Stimulated activated effector memory CD8-positive, alpha-beta T cell treated with anti-CD3 and anti-CD28 coated beads, Interleukin-12 subunit alpha, Interleukin-12 subunit beta, amount 100 ng/mL, for 72 hours (primary cell): ENCODE data around the gene FKBP11.
"Not testable (repeated sequence)": the region's sequence is repeated elsewhere in the genome, so short reads cannot be mapped to it uniquely, and the experiment has no call there.

Experiments
- ATAC-seq: fragments of 150-1000 bp; cut with Tn5 transposase; 2 replicates; pipeline ENCODE4 v1.10.0; 2021
- DNase-seq, 2 donors: peaks; one replicate each; pipeline ENCODE4 v3.0.0; 2021 to 2022; ENCODE audit warnings: low spot score in 2 of 2
- H3K27ac Mint-ChIP-seq: one replicate; pipeline ENCODE4 v1.8.0; 2022; ENCODE audit warnings: mild to moderate bottlenecking, mixed read lengths
- H3K36me3 Mint-ChIP-seq: one replicate; pipeline ENCODE4 v1.8.0; 2022; ENCODE audit warnings: mild to moderate bottlenecking, mixed read lengths
- H3K4me1 Mint-ChIP-seq: one replicate; pipeline ENCODE4 v1.8.0; 2022; ENCODE audit warnings: mixed read lengths
- H3K4me3 Mint-ChIP-seq: one replicate; pipeline ENCODE4 v1.8.0; 2022; ENCODE audit warnings: mild to moderate bottlenecking, mixed read lengths
- H3K9me3 Mint-ChIP-seq: one replicate; pipeline ENCODE4 v1.8.0; 2022; ENCODE audit warnings: mixed read lengths

Gene FKBP11

DNA sequence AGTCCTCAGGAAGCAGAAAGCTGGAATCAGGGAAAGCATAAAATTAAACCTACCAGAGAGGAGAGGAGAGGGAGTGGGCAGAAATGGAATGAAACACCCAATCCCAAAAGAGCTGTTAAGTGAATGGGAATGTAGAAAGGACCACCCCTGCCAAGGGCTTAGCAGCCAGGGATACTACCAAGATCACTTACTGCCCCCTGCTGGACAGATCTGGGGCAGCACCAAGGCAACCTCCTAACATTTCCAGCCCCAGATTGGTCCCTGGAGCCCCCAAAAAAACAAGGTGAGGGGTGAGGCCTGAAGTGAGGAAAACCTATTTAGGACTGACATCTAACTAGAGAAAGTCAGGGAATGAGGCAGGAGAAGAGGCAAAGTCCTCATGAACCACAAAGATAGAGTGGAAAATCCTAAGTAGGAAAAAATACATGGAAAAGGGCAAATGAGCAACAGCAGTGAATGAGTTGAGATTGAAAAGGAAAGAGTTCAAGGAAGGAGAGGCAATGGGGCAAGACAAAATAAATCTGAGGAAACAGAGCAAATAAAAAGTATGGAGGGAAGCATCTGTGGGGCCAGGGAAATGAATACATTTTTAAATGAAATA lies 11.2 kb upstream of the FKBP11 start:
- ATAC-seq = peak; percentile 39
- H3K27ac Mint-ChIP-seq = peak overlapping the region; percentile 65
- H3K4me1 Mint-ChIP-seq = peaks cover 52% of the 10 kb centered on the region
- peaks cover 62% of the 10 kb centered on the region for H3K36me3 Mint-ChIP-seq
- no peaks in the 10 kb centered on the region for H3K9me3 Mint-ChIP-seq
- peak; percentile 83 to 91 for DNase-seq
- no peak overlapping the region for H3K4me3 Mint-ChIP-seq

- Mint-ChIP-seq H3K27ac (peak overlapping the region; percentile 97), H3K36me3 (peaks cover 64% of the 10 kb centered on the region), H3K9me3 (no peaks in the 10 kb centered on the region), H3K4me1 (peaks cover 73% of the 10 kb centered on the region), H3K4me3 (peak overlapping the region; percentile 74)
- no peak for DNase-seq
- ATAC-seq = no peak
These were observed 9.0 kb upstream of the FKBP11 start for GRCh38 chr12:48934312-48934706.

- H3K27ac Mint-ChIP-seq = peak overlapping the region; percentile 97
- H3K36me3 Mint-ChIP-seq = peaks cover 66% of the 10 kb centered on the region
- H3K4me1 Mint-ChIP-seq = peaks cover 75% of the 10 kb centered on the region
- peak; percentile 92 for ATAC-seq
- DNase-seq = peak in 1 of 2 donors; percentile 57
- H3K9me3 Mint-ChIP-seq = no peaks in the 10 kb centered on the region
- peak overlapping the region; percentile 74 for H3K4me3 Mint-ChIP-seq
These were observed 8.5 kb upstream of the FKBP11 start for GRCh38 chr12:48933664-48934311.

DNA sequence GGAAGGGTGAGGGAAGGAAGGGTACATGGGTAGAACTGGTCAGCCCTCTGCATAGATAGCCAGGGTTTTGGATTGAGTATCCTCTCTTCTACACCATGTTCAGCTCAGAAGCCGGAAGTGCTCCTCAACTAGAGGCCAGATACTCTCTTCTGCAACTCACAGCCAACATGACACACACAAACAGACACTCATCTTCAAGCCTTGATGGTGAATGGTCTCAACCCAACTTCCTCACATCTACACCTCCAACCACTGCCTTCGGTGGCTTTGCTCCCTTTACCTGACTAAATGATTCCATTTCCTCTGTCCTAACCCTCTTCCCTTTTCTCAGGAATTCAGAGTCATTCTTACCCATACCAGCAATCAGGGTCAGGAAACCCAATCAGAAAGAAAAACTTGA lies 7.6 kb upstream of the FKBP11 start:
- H3K4me3 Mint-ChIP-seq = peak overlapping the region; percentile 74
- peak overlapping the region; percentile 97 for H3K27ac Mint-ChIP-seq
- DNase-seq = peak in 1 of 2 donors; percentile 56
- H3K9me3 Mint-ChIP-seq = no peaks in the 10 kb centered on the region
- ATAC-seq = peak; percentile 84
- H3K4me1 Mint-ChIP-seq = peaks cover 75% of the 10 kb centered on the region
- peaks cover 61% of the 10 kb centered on the region for H3K36me3 Mint-ChIP-seq

- Mint-ChIP-seq H3K27ac (peak overlapping the region; percentile 76), H3K4me1 (peaks cover 75% of the 10 kb centered on the region), H3K4me3 (no peak overlapping the region)
These were observed 5.2 kb upstream of the FKBP11 start for GRCh38 chr12:48930475-48930874.

DNA sequence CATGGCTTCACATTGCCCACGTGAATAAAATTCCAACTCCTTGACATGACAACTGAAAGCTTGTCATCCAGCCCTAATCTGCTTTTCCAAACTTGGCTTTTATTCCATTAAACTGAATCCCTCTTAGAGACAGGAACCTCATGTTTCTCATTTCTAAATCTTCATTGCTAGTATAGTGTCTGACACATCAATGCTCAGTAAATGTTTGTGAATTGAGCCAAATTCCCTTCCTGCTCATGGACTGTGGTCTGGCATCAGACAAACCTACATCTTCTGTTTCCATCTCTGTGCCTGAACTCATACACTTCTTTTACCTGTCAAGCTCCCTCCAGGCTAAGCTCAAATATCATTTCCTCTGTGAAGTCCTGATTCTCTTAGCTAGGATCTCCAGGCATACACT lies 4.3 kb upstream of the FKBP11 start:
- H3K4me3 Mint-ChIP-seq = no peak overlapping the region
- H3K36me3 Mint-ChIP-seq = peaks cover 64% of the 10 kb centered on the region
- ATAC-seq (no peak), DNase-seq (no peak)
- peaks cover 67% of the 10 kb centered on the region for H3K4me1 Mint-ChIP-seq
- H3K9me3 Mint-ChIP-seq = no peaks in the 10 kb centered on the region
- peak overlapping the region; percentile 44 for H3K27ac Mint-ChIP-seq

More at GRCh38 chr12:48930475-48930874, 5.2 kb upstream of the FKBP11 start:
- DNase-seq (no peak), ATAC-seq (no peak)
- no peaks in the 10 kb centered on the region for H3K9me3 Mint-ChIP-seq
- H3K36me3 Mint-ChIP-seq = peaks cover 63% of the 10 kb centered on the region

DNA sequence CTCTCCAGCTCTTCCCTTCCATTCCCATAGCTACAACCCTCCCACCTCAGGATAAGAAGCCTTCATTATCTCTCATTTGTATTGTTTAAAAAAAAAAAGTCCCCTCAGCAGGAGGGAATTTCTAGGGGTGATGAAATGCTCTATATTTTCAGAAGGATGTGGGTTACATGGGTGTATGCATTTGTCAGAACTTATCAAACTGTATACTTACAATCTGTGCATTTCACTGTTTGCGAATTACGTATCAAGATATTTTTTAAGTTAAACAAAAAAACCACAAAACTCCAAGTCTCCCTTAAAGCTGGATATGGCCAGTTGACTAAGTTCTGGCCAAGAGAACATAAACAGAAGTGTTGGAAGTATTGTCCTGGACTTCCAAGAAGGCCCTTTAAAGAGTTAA lies 2.0 kb upstream of the FKBP11 start:
- no peak for DNase-seq
- peaks cover 67% of the 10 kb centered on the region for H3K4me1 Mint-ChIP-seq
- peak overlapping the region; percentile 90 for H3K27ac Mint-ChIP-seq
- peak overlapping the region; percentile 43 for H3K4me3 Mint-ChIP-seq
- peaks cover 65% of the 10 kb centered on the region for H3K36me3 Mint-ChIP-seq
- no peaks in the 10 kb centered on the region for H3K9me3 Mint-ChIP-seq
- ATAC-seq = no peak

DNA sequence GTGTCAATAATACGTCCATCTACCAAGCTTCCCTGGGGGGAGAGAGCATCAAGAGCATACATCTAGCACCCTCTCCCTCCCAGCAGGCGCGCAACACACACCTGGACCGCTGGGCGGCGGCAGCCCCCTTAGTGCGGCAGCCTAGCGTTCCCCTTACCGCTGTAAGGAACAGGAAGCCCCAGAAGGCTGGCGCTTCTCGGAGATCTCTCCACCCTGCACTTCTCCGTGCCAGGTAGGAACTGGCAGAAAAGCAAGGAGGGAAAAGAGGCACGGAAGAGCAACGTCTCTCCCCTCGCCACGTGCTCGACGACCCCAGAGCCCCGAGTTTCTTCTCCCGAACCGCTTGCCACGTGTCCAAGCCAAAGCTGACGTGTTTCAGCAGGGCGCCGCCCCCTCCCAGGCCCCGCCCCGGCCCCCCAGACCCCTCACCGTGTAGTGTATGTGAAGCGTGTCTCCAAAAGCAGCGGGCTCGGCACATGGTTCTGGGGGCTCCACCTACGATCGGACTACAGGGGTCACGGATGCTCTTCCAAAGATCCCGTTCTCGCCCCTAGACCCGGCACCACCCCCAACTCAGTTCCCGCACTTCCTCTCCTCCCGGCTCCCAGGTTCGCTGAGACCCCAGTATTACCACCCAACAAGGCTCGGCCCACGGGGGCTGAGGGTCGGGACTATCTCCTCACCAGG lies 532 bp downstream of the FKBP11 start:
- peaks cover 70% of the 10 kb centered on the region for H3K36me3 Mint-ChIP-seq
- H3K27ac Mint-ChIP-seq = peak overlapping the region; percentile 90
- no peaks in the 10 kb centered on the region for H3K9me3 Mint-ChIP-seq
- ATAC-seq (peak; percentile 76), DNase-seq (peak; percentile 48 to 87)
- H3K4me3 Mint-ChIP-seq = peak overlapping the region; percentile 84
- H3K4me1 Mint-ChIP-seq = peaks cover 65% of the 10 kb centered on the region

GRCh38 chr12:48923117-48923516 lies 2.2 kb downstream of the FKBP11 start:
- Mint-ChIP-seq H3K9me3 (no peaks in the 10 kb centered on the region), H3K36me3 (peaks cover 64% of the 10 kb centered on the region), H3K4me1 (peaks cover 65% of the 10 kb centered on the region), H3K27ac (peak overlapping the region; percentile 90), H3K4me3 (peak overlapping the region; percentile 84)
- DNase-seq (no peak), ATAC-seq (no peak)

DNA sequence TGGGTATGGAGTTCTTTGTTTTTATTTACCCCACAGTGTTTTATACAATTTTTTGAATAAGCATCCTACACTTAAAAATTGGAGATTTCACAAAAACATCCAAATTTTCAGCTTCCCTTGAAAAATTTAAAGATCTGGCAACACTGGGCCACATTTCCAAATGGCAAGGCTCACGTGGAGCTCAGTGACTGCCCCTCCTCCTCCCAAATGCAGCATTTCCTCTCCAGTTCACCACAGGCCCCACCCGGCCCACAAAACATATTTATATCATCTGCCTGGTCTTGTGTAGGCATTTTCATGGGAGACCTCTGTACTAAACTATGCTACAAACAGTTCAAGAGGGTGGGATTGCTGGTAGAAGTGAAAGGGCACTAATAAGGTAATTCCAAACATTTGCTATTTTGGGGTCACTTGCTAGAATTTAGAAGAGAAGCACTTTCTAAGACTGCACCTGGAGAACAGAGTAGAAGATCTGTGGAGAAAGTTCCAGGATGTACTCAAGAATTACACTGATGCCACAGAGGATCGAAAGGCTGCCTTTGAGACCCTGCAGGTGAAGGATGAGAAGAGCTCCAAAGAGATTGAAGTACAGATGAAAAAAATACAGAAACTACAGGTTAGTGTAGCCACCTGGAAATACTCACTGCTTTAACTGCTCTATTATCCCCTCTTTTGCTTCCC lies 7.3 kb downstream of the FKBP11 start:
- Mint-ChIP-seq H3K36me3 (peaks cover 26% of the 10 kb centered on the region), H3K4me3 (peak overlapping the region; percentile 67)

GRCh38 chr12:48910196-48910595 lies 15.1 kb downstream of the FKBP11 start:
- no peaks in the 10 kb centered on the region for H3K36me3 Mint-ChIP-seq
- DNase-seq (no peak), ATAC-seq (no peak)
- H3K27ac Mint-ChIP-seq = no peak overlapping the region
- no peak overlapping the region for H3K4me3 Mint-ChIP-seq
- H3K4me1 Mint-ChIP-seq = no peaks in the 10 kb centered on the region
- no peaks in the 10 kb centered on the region for H3K9me3 Mint-ChIP-seq

More for the DNA sequence above, 7.3 kb downstream of the FKBP11 start:
- Mint-ChIP-seq H3K9me3 (no peaks in the 10 kb centered on the region), H3K4me1 (peaks cover 46% of the 10 kb centered on the region), H3K27ac (peak overlapping the region; percentile 94)
- DNase-seq (no peak), ATAC-seq (peak; percentile 76)

DNA sequence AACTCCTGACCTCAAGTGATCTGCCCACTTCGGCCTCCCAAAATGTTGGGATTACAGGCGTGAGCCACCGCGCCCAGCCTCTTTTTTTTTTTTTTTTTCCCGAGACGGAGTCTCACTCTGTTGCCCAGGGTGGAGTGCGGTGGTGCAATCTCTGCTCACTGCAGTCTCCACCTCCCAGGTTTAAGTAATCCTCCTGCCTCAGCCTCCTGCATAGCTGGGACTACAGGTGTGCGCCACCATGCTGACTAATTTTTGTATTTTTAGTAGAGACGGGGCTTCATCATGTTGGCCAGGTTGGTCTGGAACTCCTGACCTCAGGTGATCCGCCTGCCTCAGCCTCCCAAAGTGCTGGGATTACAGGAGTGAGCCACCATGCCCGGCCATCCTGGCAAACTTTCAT lies 15.6 kb downstream of the FKBP11 start:
- H3K27ac Mint-ChIP-seq, H3K4me1 Mint-ChIP-seq, H3K9me3 Mint-ChIP-seq, DNase-seq, ATAC-seq, H3K36me3 Mint-ChIP-seq, H3K4me3 Mint-ChIP-seq: not testable (repeated sequence)

- Mint-ChIP-seq H3K27ac (no peak overlapping the region), H3K36me3 (no peaks in the 10 kb centered on the region), H3K9me3 (no peaks in the 10 kb centered on the region), H3K4me1 (peaks cover 11% of the 10 kb centered on the region), H3K4me3 (no peak overlapping the region)
- DNase-seq = no peak
- ATAC-seq = no peak
These were observed 18.0 kb downstream of the FKBP11 start for GRCh38 chr12:48907245-48907644.

DNA sequence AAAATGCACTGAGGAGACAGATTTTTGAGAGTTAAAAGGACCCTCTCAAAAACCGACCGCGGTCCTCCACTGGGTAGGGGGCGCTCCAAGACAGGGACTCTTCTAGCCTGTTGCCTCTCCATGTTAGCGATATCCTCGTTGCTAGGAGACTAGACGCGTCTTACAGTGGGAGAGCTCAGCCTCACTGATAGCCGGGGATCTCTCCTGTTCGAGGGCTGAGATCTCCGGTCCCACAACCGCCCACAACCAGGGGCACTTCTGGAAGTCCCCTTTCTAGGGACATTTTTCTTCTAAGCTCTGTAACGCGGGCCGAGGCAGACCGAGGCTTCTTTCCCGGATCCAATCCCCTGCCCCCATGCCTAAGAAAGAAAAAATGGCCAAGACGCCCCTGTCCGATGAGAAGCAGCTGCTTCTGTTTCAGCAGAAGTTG lies 21.3 kb downstream of the FKBP11 start:
- Mint-ChIP-seq H3K4me3 (peak overlapping the region; percentile 54), H3K9me3 (no peaks in the 10 kb centered on the region), H3K36me3 (no peaks in the 10 kb centered on the region), H3K27ac (peak overlapping the region; percentile 56), H3K4me1 (peaks cover 11% of the 10 kb centered on the region)
- peak; percentile 91 for ATAC-seq
- peak; percentile 58 to 88 for DNase-seq

DNA sequence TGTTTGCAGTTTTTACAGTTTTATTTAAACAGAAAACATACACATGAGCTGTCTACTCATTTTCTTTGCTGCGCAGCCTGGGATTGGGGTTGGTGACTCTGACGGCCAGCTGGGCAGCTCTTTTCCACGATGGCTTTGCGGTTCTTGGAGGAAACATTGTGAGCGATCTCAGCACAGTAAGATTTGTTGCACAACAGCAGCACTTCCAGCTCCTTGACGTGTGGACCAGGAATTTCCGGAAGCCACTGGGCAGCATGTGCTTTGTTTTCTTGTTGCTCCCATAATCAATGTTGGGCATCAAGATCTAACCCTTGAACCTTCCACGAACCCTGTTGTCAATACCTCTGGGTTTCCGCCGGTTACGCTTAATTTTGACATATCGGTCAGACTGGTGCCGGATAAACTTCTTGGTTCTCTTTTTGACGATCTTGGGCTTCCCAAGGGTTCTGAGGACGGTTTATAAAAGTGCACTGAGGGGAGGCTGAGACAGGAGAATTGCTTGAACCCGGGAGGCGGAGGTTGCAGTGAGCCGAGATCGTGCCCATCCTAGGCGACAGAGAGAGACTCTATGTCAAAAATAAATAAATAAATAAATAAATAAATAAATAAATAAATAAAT lies 21.8 kb downstream of the FKBP11 start:
- H3K27ac Mint-ChIP-seq = peak overlapping the region; percentile 56
- no peak for DNase-seq
- H3K9me3 Mint-ChIP-seq = no peaks in the 10 kb centered on the region

More for the DNA sequence above, 21.8 kb downstream of the FKBP11 start:
- no peak for ATAC-seq
- Mint-ChIP-seq H3K4me3 (peak overlapping the region; percentile 54), H3K36me3 (no peaks in the 10 kb centered on the region), H3K4me1 (peaks cover 11% of the 10 kb centered on the region)
